Activated CD4-positive, alpha-beta T cell treated with anti-CD3 and anti-CD28 coated beads, Interleukin-2, amount 50 U/mL, for 1 hour (primary cell): ENCODE results near the gene ANKHD1.
A peak's percentile ranks its signal among the peaks of the same experiment; 100 is the strongest.

ENCODE experiments used
- DNase-seq: peaks from one replicate; pipeline ENCODE4 v3.0.0-alpha.2; 2020

ANKHD1 gene

GRCh38 chr5:140401362-140402257, at the start of gene ANKHD1:
Gene ANKHD1, plus strand, starts transcription at chr5:140401833. Its CDS starts 135 bp downstream, at chr5:140401968.
- peak; percentile 94 for DNase-seq

GRCh38 chr5:140355546-140355945, 46.1 kb upstream of the ANKHD1 start:
- no peak for DNase-seq

GRCh38 chr5:140356853-140357725, 44.5 kb upstream of the ANKHD1 start:
- DNase-seq = no peak

- DNase-seq = peak; percentile 70
Observed at GRCh38 chr5:140357726-140358093, 43.9 kb upstream of the ANKHD1 start.

GRCh38 chr5:140358738-140359310, 42.8 kb upstream of the ANKHD1 start:
- no peak for DNase-seq

GRCh38 chr5:140360101-140360500, 41.5 kb upstream of the ANKHD1 start, which contains the start of gene SLC4A9:
Gene SLC4A9, plus strand, starts transcription at chr5:140360194. Its CDS starts 43 bp downstream, at chr5:140360237.
- DNase-seq = no peak

GRCh38 chr5:140360681-140361479, 40.8 kb upstream of the ANKHD1 start:
- DNase-seq = no peak

GRCh38 chr5:140361901-140362300, 39.7 kb upstream of the ANKHD1 start:
- no peak for DNase-seq

GRCh38 chr5:140362311-140362710, 39.3 kb upstream of the ANKHD1 start:
- DNase-seq = no peak

GRCh38 chr5:140362875-140363630, 38.6 kb upstream of the ANKHD1 start:
- peak; percentile 83 for DNase-seq

GRCh38 chr5:140363631-140364471, 37.8 kb upstream of the ANKHD1 start:
- no peak for DNase-seq

- no peak for DNase-seq
Observed at GRCh38 chr5:140364472-140364765, 37.2 kb upstream of the ANKHD1 start.

GRCh38 chr5:140365282-140365681, 36.4 kb upstream of the ANKHD1 start:
- DNase-seq = no peak

GRCh38 chr5:140365941-140366340, 35.7 kb upstream of the ANKHD1 start:
- DNase-seq = no peak

- DNase-seq = no peak
Observed at GRCh38 chr5:140366589-140367255, 34.9 kb upstream of the ANKHD1 start.

GRCh38 chr5:140367256-140368013, 34.2 kb upstream of the ANKHD1 start:
- DNase-seq = no peak

GRCh38 chr5:140371356-140372151, 30.1 kb upstream of the ANKHD1 start:
- DNase-seq = no peak

GRCh38 chr5:140372971-140373487, 28.6 kb upstream of the ANKHD1 start:
- DNase-seq = peak; percentile 34
